ENCODE data around the gene VIT.

The VIT gene

DNA sequence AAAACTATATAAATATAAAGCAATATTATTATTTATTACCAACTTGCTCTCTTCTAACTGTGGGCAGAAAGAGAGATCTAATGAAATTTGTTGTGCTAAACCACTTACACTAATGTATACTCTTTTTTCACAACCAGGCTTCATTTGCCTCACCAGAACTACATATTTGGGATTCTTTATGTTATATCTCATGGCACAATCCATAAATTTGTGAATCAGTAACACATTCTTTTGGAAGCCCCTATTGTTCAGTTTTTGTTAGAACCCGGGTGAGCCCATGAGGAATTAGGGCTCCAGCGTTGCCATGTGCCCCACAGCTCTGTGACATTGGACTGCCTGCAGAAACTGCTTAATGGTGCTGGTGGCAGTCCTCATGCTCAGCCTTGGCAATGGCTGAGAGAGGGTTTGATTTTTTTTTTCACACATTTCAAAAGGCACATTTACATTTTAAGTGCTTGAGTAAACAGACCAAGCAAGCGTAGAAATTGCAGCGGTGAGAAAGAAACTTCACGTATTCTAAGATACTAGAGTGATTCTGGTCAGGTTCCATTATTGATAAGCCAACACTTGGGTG lies 15.3 kb downstream of the VIT start:
- no peak for DNase-seq

DNA sequence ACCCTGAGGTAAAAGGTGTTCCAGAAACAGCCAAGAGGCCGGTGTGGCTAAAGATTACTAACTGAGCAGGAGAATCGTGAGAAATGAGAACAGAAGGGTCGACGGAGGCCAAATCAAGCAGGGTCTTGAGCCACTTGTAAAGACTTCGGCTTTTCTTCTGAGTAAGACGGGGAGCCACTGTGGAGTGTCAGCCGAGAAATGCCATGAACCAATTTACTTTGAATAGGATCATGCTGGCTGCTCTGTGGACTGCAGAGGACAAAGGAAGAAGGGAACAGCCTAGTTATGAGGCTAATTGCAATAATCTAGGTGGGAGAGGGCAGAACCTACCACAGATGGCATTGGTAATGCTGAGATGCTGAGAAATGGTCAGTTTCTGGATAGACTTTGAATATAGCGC lies 16.8 kb downstream of the VIT start:
- DNase-seq, result no peak

DNA sequence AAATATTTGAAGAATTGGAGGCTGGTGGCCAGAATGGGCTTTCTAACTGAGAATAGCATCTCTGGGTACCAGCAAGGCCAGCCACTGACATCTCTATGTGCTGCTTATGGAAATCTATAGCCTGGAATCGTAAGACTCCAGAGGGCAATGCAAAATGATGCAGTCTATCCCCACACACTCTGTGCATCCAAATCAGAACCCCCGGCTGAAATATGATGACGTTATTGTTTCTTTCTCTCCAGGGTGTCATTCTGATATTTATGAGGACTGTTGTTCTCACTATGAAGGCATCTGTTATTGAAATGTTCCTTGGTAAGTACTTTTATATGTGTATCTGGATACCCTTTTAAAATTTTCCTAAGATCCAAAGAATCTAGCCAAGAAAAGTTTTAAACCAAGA lies 19.6 kb downstream of the VIT start:
- DNase-seq, result no peak

DNA sequence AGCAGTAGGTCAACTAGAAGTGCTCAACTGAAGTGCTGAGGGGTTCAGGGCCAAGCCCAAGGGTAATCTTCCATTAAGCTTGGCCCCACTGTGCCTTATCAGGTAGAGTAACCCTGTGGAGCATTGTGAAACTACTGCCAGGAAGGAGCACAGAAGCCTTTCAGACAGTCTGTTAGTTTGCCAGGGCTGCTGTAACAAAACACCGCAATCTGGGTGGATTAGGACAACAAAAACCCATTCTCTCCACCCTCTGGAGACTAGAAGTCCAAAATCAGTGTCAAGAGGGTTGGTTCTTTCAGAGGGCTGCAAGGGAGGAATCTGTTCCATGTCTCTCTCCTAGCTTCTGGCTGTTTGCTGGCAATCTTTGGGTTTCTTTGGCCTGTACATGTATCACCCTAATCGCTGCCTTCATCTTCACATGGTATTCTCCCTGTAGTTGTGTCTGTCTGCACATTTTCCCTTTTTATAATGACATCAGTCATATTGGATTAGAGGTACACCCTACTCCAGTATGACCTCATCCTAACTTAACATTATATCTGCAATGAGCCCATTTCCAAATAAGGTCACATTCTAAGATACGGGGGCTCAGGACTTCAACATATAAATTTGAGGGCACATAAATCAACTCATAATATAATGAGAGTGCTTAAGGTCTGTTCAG lies 21.2 kb downstream of the VIT start:
- DNase-seq, result no peak

DNA sequence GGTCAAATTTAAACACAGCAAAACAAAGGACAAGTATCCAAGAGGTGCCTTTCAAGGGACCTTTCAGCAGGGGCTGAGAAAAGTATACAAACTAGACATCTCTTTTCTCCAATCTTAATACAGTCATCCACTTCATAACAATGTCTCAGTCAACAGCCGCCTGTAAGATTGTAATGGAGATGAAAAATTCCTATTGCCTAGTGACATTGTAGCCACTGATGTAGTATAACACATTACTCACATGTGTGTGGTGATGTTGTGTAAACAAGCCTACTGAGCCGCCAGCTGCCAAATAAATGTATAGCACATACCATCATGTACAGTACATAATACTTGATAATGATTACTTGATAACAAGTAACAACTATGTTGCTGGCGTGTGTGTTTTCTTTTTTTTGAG lies 31.0 kb downstream of the VIT start:
- DNase-seq, result no peak

DNA sequence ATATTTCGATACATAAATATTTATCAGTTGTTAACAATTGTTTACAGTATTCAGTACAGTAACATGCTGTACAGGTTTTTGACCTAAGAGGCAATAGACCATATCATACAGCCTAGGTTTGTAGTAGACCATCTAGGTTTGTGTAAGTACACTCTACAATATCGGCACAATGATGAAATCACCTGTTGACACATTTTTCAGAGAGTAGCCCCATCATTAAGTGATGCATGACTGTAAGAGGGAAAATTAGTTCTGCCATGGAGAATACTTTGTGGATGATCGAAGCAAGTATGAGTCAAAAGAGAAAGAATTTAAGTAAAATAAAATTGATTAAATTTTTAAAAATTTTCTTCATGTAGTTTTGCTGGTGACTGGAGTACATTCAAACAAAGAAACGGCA lies 32.6 kb downstream of the VIT start:
- DNase-seq, result no peak

DNA sequence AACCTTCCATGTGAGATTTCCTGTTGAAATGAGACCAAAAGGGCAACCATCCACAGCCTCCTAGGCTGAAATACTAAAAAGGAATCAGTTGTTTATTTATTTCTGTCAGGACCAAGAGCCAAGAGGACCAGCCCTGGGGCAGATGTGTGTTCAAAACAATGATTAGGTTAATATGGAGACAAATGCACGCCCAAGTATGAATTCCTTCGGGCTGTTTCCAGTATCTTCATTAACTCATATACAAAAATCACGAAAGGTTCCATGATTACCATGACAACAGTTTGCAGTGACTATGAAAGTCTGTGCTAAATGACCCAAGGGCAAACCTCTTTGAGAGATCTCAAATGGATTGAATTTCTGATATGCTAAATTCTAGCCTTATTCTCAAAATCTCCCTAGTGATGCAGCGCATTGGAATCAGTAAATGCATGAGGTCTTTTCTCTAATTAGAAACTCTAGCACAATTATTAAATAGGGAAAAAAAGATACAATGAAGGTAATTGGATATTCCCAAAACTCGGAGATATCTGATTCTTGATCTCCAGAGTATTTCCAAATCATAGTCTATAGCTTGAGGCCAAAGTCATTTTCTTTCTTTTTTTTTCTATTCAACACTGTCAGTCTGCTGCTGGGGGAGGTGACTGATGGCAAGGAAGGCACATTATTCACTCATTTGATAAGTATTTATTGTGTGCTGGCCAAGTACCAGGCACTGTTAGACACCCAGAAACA lies 35.6 kb downstream of the VIT start:
- no peak for DNase-seq

DNA sequence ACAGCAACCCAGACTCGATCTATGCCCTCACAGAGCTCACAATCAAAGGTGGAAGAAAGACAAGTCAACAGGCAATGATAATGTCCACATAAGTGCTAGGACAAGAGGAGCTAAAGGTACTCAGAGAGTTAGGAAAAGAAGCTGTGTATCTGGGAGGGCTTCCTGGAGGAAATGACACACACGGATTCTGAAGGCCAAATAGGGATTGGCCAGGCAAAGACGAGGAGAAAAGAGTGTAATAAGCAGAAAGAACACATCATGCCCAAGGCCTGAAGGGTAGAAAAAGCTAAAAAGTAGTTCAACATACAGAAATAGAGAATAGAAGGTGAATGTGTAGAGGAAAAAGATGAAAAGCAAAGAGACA lies 36.1 kb downstream of the VIT start:
- DNase-seq, result no peak

DNA sequence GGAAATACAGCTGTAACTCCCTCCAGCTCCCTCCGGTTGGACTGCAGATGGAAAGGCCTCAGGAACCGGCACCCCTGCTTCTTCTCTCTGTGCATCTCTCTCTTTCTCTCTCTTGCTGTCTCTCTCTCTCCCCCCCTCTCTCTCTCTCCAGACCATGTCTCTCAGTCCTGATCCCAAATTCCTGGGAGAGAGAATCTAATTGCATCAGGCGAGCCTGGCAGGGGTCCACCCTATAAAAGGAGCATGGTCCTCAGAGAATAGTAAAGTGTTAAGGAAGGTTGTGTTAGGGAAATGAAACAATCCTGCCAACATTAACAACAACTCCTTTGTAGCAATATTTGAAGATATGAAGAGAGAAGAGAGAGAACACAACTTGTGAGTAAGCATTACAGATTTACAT lies 36.7 kb downstream of the VIT start:
- DNase-seq, result no peak

DNA sequence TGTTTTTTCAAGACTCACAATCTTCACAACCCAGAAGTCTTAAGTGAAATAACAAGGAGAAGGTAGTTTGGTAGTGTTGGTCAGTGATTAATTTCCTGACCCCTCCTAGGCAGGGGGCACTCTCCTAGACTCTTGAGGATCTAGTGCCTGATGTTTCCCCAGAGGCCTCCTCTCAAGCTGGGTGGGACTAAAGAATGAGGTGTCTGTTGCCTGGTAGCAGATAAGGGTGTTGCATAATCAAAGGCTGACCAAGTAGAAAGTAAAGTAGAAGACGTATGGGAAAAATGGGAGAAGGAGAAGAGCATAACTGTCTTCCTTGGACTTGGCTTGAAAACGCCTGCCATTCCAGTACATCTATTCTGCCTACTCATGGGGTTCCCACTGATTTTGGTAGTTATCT lies 37.8 kb downstream of the VIT start:
- no peak for DNase-seq

DNA sequence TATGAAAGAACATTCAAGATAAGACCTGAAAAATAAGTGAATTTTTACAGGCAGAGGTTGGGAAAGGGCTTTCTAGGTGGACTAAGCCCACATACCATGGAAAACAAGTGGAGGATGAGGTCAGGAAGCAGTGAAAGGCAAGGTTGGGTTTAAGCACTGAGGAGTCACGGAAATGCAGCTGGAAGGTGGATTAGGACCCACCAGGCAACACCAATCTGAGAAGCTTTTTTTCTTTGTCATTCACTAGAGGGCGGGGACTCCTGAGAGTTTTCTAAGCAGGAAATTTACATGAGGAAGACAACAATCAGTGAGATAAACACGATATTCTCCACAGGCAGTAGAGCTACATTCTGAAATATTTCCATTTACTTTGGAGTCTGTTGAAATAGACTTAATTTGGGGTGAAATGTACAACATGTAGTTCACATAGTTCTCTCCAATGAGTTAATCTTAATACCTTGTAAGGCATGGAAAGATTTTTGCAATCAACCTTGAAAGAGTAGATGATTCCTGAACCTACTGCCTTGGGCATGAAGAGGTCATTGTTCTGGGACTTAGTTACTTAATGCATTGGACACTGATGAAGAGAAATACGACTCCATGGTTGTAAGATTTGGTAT lies 40.7 kb downstream of the VIT start:
- DNase-seq, result no peak

DNA sequence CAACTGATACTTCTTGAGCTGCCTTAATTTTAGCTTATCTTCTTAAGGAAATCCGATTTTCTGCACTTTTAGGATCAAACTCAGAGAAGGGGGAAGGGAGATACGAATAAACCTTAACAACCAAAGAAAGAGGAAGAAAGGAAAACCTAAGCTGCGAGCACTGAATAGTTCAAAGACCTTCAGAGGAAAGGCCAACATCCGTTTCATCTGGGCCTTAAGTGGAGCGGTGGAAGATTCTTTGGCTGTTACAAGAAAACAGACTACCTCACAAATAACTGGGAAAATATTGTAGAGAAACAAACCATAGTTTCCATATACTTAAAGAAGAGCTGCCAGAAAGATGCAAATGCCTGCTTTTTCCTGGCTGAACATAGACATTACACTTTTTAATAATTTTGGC lies 43.6 kb downstream of the VIT start:
- no peak for DNase-seq

DNA sequence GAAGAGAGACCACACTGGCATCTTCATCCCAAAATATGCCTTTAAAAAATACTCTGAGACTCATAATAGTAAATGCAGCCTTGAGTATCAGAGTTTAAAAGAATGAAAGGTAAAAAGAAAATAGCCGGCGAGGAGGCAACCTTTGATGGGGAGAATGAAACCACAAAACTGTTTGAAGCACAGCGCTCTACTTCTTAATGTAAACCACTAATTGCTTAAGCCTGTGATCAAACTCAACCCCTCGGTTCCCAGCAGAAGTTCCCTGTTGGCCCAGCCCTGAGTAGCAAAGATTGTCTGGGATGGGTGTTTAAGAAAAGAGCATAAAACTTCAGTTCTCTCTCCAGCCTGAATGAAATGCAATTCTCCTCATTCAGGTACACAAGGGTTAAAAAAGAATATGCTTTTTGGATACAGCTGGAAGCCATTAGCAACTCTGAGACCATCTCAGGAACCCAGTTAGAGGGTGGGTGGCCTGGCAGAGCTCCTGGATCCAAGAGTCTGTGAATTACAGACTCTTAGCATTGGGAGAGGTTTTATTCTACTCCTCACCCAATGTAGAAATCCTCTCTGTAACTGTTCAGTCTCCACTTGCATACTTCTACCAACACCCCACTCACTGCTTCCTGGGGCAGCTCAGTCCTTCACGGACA lies 44.8 kb downstream of the VIT start:
- DNase-seq, result no peak

DNA sequence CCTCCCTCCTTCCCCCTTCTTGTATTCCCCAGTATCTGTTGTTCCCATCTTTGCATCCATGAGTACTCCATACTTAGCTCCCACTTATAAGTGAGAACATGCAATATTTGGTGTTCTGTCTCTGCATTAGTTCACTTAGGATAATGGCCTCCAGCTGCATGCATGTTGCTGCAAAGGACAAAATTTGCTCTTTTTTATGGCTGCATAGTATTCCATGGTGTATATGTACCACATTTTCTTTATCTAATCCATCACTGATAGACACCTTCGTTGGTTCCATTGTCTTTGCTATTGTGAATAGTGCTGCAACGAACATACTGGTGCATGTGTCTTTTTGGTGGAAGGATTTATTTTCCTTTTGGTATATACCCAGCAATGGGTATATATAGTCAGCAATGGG lies 47.4 kb downstream of the VIT start:
- DNase-seq, result no peak

DNA sequence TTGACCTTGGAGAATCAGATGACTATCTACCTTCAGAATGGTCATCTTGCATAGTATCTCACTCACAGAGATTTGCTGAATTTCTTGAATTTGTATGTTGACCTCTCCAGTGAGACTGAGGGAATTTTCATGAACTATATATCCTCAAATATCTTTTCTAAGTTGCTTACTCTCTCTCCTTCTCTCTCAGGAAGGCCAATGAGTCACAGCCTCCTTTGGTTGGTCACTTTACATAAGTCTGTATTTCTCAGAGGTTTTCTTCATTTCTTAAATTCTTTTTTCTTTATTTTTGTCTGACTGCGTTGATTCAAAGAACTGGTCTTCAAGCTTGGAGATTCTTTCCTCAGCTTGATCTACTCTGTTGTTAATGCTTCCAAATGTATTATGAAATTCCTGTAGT lies 51.7 kb downstream of the VIT start:
- no peak for DNase-seq

DNA sequence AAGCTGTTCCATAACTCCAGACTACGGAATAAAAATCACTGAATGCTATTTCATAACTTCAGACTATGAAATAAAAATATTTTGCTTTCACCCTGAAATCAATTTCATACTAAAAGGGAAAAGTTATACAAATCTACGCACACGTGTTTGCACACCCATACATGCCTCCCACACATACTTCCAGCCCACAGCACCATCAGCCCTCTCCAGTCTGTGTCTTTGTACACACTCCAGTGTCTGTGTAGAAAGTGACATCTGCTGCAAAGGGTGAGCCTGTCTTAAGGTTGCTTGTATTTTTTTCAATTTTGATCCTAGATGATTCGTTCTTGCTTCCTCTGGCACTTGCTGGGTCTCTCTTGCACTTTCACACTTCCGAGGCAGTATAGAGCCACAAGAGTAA lies 53.6 kb downstream of the VIT start:
- no peak for DNase-seq

DNA sequence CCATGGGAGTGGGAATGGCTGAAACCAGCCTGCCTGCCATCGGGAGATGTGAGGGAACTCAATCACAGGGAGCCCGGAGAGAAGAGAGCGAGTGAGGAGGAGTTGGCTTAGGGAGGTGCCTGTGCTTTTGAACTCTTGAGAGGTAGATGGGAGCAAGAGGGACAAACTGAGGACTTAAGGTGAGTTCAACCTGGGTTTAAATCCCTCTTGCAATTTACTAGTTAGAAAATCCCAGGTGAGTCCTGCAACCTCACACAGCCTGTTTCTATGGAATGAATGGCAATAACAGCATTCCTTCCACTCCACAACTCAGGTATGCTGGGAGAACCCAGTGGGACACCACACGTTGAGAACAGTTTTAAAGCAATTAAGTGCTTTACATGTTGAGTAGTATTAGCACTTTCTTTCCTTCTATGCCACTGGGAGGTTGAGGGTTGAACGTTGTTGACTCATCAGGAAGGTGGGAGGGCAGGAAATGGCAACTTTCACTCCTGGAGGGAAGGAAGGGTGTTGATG lies 57.3 kb downstream of the VIT start:
- no peak for DNase-seq

DNA sequence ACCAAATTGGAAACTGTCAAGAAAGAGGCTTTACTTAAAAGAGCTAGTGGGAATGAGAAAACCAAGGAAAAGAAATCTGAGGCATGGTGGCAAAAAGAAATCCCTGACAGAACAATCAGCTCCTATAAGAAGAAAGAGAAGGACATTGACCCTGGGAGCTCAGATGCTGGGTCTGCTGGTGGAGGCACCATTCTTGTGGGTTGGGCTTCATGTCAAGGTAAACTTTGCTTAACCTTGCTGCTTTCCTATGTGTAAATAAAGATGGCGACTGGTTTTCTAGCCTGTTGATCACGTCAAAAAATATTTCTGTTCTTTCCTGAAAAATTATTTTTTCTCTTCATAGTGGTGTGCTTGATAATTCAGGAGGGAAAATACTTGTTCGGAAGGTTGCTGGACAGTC lies 58.1 kb downstream of the VIT start:
- no peak for DNase-seq

DNA sequence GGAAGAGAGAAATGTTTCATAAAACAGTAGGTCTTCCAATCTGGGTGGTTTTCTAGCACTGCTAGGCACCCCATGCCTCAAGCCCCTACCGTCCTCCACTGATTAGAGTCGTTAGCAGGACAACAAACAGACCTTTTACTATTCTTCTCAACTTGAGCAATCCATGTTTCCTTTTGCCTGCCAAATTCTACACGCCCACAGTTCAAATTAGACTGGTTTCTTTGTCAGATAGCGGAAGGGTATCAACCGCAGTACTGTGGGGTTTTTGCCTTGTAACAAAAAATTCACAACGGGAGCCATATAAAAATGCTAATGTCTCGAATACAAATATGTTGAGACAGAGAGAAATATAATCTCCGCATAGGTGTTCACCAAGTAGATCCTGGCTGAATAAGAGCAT lies 59.9 kb downstream of the VIT start:
- no peak for DNase-seq

DNA sequence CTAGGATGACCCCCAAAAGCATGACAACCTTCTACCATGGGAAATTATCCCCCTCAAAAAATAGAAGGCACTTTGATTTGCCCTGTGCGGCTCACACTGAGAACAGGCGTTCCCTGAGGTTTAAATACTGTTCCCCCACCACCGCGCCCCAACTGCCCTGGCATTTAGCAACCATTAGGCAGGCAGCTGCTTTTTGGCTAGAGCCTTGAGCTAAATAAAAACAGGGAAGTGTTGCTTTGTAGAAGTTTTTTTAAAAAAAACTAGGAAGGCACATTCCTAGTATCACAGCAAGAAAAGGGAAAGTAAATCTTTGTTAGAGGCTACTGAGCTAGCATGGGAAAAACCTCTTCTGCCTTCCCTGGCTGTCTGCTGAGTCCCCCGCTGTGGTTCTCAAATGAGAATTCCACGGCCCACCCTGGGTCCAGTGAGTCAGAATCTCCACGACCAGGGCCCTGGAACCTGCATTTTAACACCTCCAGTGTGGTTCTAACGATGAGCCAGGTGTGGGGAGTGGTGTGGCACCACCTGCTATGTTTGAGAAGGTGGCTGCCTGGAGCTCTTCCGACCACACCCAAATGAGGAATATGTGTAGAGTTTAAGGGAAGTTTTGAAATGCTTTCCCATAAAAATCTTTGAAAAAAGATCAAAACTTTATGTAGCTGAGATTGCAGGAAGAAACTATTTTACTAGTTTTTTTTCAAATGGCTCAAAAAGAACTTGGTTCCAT lies 66.4 kb downstream of the VIT start:
- DNase-seq, result no peak

DNA sequence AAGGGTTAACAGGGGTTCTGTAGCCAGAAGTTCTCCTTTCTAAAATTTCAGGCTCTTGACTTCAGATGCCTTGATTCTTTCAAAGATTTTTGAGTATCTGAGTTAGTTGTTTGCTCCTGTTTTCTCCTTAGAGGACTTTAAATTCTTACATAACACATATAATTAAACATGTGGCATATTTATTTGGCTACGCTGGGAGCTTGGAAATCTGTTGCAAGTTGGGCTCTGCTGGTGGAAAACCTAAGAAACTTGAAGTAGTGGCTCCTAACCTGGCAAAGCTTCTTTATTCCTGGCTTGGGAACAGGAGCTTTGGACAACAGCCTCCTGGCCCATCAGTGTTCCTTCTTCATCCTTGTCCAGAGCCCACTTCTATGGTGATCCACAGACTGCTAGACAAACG lies 72.6 kb downstream of the VIT start:
- DNase-seq, result no peak

DNA sequence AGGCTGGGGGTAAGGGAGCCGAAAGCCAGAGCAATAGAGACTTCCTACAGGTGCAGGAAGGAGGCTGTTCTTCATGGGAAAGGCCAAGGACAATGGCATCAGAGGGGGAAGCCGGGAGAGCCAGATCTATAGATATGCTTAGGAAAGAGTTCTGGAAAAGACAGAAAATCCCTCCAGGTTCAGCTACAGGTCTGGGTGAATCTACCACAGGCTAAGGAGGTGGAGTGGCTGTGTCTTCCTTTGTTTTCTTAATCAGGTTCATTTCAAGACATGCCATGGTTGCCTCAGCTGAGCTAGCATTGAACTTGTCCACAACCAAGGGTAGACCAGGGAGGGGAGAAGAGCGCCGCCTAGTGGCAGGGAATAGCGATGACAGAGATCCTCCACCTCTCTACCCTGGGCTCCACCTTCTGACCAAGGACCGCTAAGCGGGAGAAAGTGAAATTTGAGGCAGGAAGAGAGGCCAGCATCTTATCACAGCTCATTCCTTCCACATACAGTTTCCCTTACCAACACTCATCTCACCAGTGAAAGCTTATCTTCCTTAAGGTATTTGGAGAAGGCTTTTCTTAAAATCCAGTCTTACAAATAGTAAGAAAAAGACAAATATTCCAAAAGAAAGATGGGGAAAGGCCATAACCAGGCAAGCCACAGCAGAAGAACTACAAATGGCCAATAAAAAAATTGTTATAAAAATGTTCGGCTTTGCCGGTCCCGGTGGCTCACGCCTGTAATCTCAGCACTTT lies 74.2 kb downstream of the VIT start:
- no peak for DNase-seq
